Effector CD8-positive, alpha-beta T cell (primary cell): ENCODE measurements around the gene CREB5.
"Not testable (repeated sequence)": the region's sequence is repeated elsewhere in the genome, so short reads cannot be mapped to it uniquely, and the experiment has no call there.

Source experiments
- DNase-seq: peaks from one replicate; lab custom pipeline; 2025; lab: John Stamatoyannopoulos, UW

CREB5 gene

GRCh38 chr7:28608731-28609130 is 196.4 kb downstream of the CREB5 start:
- DNase-seq: no peak

GRCh38 chr7:28609608-28610007 is 197.3 kb downstream of the CREB5 start:
- DNase-seq: no peak

GRCh38 chr7:28611399-28611897 is 199.1 kb downstream of the CREB5 start:
- DNase-seq: not testable (repeated sequence)

DNA sequence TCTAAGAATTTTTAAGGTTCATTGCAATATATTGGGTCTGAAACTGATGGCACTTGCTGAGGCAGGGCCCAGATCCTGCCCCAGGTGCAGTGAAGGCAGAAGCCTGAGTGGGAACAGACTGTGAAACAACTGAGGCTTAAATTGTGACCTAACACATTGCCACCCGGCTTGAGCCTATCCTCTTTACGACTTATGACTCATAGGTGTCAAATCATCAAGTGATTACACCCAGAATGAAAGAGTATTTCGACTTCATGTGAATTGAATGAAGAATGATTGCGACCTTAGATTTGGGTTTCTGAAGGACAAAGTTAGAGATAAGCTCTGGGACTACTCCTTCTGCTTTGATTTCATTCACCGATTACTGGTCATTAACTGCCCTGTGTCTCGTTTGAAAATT is 200.9 kb downstream of the CREB5 start:
- no peak for DNase-seq

GRCh38 chr7:28615091-28615490 is 202.8 kb downstream of the CREB5 start:
- no peak for DNase-seq

- DNase-seq: no peak
These were observed 205.1 kb downstream of the CREB5 start for GRCh38 chr7:28617308-28617880.

DNA sequence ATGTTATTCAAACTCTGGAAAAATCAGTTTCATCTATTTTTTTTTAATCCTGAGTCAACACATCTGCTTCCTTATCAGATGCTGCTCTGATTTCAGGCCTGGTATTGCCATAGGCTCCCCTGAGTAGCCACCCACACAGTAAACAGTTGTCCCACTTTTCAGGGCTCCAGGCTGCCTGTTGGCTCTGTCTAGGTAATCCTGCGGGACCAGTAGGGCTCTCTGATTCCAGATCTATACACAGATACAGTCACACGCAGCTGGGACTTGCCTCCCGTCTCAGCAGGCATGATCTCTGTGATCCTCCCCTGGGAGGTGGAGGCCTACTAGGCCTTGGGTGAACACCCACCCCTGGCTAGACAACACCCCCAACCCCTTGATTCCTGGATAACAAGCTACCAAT is 206.1 kb downstream of the CREB5 start:
- DNase-seq: no peak

DNA sequence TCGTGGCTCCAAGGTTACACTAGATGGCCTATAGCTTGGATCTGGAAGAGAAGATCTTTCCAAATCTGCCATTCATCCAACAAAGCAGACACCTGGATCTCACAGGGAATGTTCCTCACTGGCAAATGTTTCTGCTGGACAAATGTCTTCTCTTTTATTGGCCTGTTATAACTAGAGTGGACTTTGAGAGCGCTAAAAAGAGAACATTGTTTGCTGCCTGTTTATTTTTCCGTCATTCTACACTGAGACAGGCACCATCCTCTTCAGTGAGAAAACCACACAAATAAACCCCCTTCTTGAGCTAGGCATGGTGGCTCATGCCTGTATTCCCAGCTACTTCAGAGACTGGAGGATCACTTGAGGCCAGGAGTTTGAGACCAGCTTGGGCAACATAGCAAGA is 206.9 kb downstream of the CREB5 start:
- DNase-seq: no peak

DNA sequence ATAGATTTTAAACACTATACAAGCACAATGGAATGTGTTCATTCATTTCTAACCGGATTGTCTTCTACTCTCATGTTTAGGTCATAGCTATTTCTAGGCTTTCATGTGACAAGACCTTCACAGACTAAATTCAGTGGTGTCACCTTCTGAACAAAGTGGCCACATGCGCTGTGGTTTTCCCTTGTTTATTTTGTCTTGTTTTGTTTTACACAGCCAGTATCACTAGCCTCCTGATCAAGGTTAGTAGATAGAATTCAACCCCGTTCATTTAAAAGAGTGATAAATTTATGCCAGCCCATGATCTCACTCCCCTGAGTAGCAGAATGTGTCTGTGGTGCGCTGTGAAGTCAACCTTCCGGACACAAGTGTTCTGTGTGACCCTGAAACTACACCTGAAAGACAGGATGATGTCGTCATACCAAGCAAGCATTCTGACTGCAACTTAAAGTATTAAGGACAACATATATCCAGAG is 209.1 kb downstream of the CREB5 start:
- no peak for DNase-seq

GRCh38 chr7:28623105-28623730 is 210.9 kb downstream of the CREB5 start:
- no peak for DNase-seq

DNA sequence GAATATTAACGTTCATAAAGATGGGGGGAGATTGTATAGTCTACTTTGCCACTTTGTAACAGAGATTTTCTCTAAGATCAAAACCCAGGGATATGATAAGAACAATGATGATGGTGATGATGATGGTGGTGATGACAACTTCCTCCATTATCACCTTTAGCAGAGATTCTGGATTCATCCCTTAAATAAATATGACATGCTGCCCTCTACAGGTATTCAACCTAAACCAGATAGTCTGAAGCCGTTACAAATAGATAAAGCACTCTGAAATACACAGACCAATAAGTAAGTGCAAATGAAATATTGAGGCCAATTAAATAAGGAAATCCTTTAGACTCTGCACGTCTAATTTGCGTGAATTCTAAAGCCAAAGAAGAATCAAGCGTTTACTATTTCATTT is 211.5 kb downstream of the CREB5 start:
- DNase-seq: no peak

DNA sequence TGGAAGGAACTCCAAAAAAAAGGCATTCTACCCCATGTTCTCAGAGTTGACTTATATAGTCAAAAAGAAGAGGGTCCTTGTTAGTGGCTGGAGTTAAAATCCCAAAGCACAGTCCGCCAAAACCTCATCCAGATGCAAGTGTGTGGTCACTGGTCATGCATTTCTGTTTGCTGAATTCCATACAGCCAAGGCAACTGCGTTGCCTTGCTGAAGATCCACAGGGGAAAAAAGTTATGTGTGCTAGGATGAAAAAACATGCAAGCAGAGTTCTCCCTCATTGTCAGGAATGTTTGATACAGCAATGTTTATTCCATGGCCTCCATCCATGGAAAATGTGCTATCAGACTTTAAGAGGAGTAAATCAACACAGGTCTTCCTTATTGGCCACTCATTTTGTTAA is 213.1 kb downstream of the CREB5 start:
- no peak for DNase-seq

GRCh38 chr7:28626221-28626620 is 213.9 kb downstream of the CREB5 start:
- no peak for DNase-seq

- DNase-seq: no peak
These were observed 214.4 kb downstream of the CREB5 start for GRCh38 chr7:28626624-28627262.

DNA sequence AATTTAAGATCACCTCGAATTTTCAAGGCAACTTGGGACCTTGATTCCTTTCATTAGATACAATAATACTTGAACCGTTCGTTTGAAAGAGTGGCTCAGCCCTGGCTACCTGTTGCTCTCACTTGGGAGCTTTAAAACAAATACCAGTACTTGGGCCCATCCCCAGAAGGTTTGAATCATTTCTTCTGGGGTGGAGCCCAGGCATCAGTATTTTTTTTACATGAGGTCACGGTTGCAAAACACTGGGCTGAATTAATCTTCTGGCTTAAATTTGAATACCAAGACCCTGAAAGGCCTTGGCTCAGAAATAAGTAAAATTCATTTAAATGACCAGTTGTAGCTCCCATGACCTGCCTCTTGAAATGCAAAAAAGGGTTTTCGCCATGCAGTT is 214.9 kb downstream of the CREB5 start:
- DNase-seq: no peak

DNA sequence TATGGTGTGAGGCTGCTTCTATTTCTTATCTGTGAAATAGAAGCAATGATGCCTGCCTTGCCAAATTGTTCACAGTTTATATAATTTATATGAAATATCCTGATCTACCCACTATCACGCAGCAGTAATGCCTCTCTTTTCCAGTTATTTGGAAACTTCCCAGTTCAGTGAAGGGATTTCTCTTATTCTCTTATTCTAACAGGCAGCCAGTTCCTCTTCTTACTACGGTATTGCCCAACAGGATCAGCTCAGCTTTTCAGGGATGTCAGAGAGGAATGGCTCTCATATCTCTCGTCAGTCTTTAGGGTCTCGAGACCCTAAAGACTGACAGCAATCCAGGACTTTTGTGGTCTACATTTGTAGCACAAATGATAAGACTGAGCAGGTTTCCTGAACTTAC is 215.6 kb downstream of the CREB5 start:
- no peak for DNase-seq

DNA sequence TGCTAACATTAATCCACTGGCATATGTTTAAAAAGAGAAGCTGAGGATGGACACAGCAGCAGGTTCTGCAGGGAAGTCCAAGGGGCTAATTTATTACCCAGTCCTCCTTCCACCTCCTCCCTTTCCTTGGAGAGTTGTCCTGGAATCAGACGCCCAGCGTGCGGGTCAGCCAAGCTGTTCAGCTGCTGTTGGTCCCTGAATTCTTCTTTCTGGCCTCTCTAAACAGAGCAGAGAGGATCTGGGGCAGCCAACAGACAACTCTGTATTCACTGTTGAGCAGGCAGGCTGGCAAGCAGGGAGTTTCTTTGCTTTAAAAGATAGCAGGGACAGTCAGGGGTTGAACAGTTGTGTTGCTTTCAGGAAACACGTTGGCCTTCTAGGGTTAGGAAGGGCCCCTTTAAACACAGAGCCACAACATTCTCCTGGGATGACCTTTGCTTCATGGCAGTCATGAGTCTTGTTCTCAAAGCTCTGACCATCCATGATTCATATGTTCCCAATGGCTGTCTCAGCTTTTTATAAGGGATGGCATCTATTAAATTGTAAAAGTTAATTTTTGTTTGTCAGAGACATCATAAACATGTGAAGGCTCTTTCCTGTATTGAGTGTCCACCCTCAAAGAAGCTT is 217.0 kb downstream of the CREB5 start:
- DNase-seq: no peak

GRCh38 chr7:28630350-28630749 is 218.0 kb downstream of the CREB5 start:
- DNase-seq: no peak

GRCh38 chr7:28631995-28632394 is 219.7 kb downstream of the CREB5 start:
- no peak for DNase-seq

GRCh38 chr7:28638914-28639313 is 226.6 kb downstream of the CREB5 start:
- DNase-seq: no peak

- DNase-seq: no peak
These were observed 227.7 kb downstream of the CREB5 start for GRCh38 chr7:28640001-28640400.

DNA sequence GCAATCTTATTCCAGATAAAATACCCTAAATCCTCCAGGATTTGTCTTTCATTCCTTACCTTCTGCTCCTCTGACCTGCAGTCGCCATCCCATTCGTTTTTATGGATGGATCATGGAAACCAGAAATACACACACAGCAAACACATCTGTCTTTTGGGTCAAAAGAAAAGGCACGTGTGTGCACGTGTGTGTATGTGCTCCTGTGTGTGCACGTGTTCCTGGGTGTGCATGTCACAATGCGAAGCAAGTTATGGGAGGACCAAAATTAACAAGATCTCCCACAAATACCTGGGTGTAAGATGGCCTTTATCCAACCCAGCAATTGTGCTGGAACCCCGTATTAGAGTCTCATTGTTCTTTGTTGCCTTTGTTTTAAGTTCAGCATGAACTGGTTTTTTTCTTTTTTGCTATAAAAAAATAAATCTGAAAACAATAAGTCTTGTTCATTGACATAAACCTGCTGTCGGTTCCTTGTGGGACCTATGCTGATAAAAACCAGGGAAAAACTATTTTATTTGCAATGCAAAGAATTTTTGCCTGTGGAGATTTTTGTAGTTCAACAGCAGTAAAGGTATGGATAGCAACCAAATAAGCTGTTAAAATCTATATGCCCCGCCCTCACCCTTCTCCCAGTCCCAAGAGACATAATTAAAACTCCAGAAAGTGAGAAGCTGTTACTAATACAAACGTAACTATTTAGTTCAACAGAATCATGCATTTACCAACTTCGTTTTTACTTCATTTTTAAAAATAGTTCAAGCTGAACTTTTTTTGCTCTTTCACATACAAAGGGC is 229.6 kb downstream of the CREB5 start:
- DNase-seq: no peak
